Natural killer cell (primary cell): ENCODE measurements around the gene CAMK2N1. TPM values are rescaled to one million over a fixed set of nuclear protein-coding genes. Genes with fewer than 3 reads are reported as not detected.
A peak's percentile ranks its signal among the peaks of the same experiment; 100 is the strongest.

ENCODE experiments used
- ATAC-seq, 3 donors: fragments of 150-1000 bp in 2 of 3; fragments of 200-7000 bp in 1 of 3; cut with Tn5 transposase; 1 replicate in 1 of 3; 2 replicates in 2 of 3; pipeline ENCODE4 v1.10.0; 2021; ENCODE audit warnings: mild to moderate bottlenecking in 2 of 3, moderate library complexity in 2 of 3
- DNase-seq, 2 donors: peaks; one replicate each; pipeline versions ENCODE4 v3.0.0 to v3.0.0-alpha.2; 2013 to 2021; ENCODE audit warnings: mixed read lengths in 1 of 2
- H3K27ac ChIP-seq: one replicate; pipeline ENCODE4 v1.5.1; 2013; ENCODE audit warnings: mild to moderate bottlenecking, low read length
- H3K27me3 ChIP-seq: one replicate; pipeline ENCODE4 v1.6.1; 2013; ENCODE audit warnings: low read length; ENCODE audit not compliant: control insufficient read depth, insufficient read depth
- H3K36me3 ChIP-seq: one replicate; pipeline ENCODE4 v1.6.1; 2013; ENCODE audit warnings: low read length; ENCODE audit not compliant: control insufficient read depth, insufficient read depth
- H3K4me1 ChIP-seq: one replicate; pipeline ENCODE4 v1.6.1; 2013; ENCODE audit warnings: low read length; ENCODE audit not compliant: control insufficient read depth, insufficient read depth
- H3K4me3 ChIP-seq: one replicate; pipeline ENCODE4 v1.5.1; 2013; ENCODE audit warnings: low read length
- H3K9me3 ChIP-seq: one replicate; pipeline ENCODE4 v1.6.1; 2013; ENCODE audit warnings: low read length; ENCODE audit not compliant: control insufficient read depth, insufficient read depth
- H3K27ac Mint-ChIP-seq, 2 donors: one replicate each; pipeline ENCODE4 v1.8.0; 2022; ENCODE audit warnings: mild to moderate bottlenecking in 2 of 2, mixed read lengths in 2 of 2, moderate library complexity in 1 of 2
- H3K27me3 Mint-ChIP-seq, 2 donors: one replicate each; pipeline ENCODE4 v1.8.0; 2022; ENCODE audit warnings: low read depth in 2 of 2, mixed read lengths in 2 of 2
- H3K36me3 Mint-ChIP-seq: one replicate; pipeline ENCODE4 v1.8.0; 2022; ENCODE audit warnings: mixed read lengths
- H3K4me1 Mint-ChIP-seq, 2 donors: one replicate each; pipeline ENCODE4 v1.8.0; 2022; ENCODE audit warnings: mixed read lengths in 2 of 2
- H3K4me3 Mint-ChIP-seq: one replicate; pipeline ENCODE4 v1.8.0; 2022; ENCODE audit warnings: mild to moderate bottlenecking, moderate library complexity, mixed read lengths
- H3K9me3 Mint-ChIP-seq, 2 donors: one replicate each; pipeline ENCODE4 v1.8.0; 2022; ENCODE audit warnings: mixed read lengths in 2 of 2
- WGBS: methylation state at CpG from one replicate; pipeline ENCODE4 v1.1.7; 2013; ENCODE audit warnings: missing lambda C conversion rate; ENCODE audit not compliant: insufficient coverage; 5-methylcytosine and 5-hydroxymethylcytosine counted together
- intact Hi-C: fragments of 100-400 bp; cut with micrococcal nuclease; formaldehyde crosslinking; loops from one replicate; pipeline ENCODE4 v1.14.2; 2022
- total RNA-seq, 4 donors: library from RNA; stranded (reverse); fragments of 120-200 nt in 1 of 4; gene quantifications; one replicate each; pipeline versions ENCODE4 v1.2.3 to v1.2.4, GENCODE V29; 2013 to 2022
- TF ChIP-seq, protein P1 (sequence below): fragments of 200-600 bp; IDR thresholded peaks from one replicate; pipeline ENCODE4 v1.8.0; 2022; ENCODE audit warnings: antibody characterized with exemption

The CAMK2N1 gene
- total RNA-seq, 3 donors from 2014 or later (not counting 1 experiment from before 2014, with no cell fraction given) = 1.6 to 2.6 (median 1.6) TPM

DNA sequence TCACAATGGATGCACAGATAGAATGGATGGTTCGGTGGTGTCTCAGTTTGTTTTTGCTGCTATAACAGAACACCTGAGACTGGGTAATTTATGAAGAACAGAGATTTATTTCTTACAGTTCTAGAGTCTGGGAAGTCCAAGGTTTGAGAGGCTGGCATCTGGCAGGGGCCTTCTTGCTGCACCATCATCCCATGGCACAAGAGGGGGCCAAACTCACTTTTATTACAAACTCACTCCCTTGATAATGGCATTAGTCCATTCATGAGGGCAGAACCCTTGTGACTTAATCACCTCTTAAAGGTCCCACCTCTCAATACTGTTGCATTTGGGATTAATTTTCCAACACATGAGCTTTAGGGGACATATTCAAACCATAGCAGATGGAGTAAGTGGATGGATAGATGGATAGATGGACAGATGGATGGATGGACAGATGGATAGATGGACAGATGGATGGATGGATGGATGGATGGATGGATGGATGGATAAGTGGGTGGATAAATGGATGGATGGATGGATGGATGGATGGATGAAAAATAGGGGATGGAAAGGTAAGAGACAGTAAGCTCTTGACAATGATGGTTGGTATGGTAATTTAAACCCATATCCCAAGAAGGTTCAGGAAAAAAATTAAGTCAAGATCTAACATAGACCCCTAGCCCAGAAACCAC, 16.5 kb downstream of the CAMK2N1 start:
- 88% methylated on average over 1 of the region's 1 CpG for WGBS
- no peaks in the 10 kb centered on the region for H3K36me3 ChIP-seq
- H3K4me3 ChIP-seq = no peak overlapping the region
- no peaks in the 10 kb centered on the region for H3K4me1 ChIP-seq
- Mint-ChIP-seq H3K27me3 (peaks cover 28 to 33% of the 10 kb centered on the region in 2 donors), H3K4me1 (no peaks in the 10 kb centered on the region), H3K9me3 (no peaks in the 10 kb centered on the region), H3K36me3 (no peaks in the 10 kb centered on the region), H3K4me3 (no peak overlapping the region), H3K27ac (no peak overlapping the region)
- H3K9me3 ChIP-seq = no peaks in the 10 kb centered on the region
- intact Hi-C loops = no loop called here
- ATAC-seq (no peak), DNase-seq (peak in 1 of 2 donors; percentile 20)
- H3K27me3 ChIP-seq = no peaks in the 10 kb centered on the region
- TF ChIP-seq, protein P1, sequence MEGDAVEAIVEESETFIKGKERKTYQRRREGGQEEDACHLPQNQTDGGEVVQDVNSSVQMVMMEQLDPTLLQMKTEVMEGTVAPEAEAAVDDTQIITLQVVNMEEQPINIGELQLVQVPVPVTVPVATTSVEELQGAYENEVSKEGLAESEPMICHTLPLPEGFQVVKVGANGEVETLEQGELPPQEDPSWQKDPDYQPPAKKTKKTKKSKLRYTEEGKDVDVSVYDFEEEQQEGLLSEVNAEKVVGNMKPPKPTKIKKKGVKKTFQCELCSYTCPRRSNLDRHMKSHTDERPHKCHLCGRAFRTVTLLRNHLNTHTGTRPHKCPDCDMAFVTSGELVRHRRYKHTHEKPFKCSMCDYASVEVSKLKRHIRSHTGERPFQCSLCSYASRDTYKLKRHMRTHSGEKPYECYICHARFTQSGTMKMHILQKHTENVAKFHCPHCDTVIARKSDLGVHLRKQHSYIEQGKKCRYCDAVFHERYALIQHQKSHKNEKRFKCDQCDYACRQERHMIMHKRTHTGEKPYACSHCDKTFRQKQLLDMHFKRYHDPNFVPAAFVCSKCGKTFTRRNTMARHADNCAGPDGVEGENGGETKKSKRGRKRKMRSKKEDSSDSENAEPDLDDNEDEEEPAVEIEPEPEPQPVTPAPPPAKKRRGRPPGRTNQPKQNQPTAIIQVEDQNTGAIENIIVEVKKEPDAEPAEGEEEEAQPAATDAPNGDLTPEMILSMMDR = no peak
- no peak overlapping the region for H3K27ac ChIP-seq

DNA sequence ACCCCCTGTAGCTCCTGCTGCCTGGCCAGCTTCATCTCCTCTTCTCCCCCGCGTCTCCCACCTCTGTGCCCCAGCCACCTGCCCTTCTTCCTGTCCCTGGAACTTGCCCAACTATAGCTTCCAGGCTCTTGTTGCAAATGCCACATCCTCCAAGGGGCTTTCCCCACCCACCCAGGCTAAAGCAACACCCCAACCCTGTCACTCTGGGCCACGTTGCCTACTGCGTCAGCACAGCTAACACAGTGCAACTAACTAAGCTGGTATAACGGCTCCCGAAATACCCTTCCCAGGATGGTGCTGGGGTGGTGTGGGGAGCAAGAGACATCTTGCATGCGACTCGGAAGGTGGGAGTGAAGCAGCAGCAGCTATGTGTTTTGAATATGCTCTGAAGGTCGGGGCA, 19.7 kb downstream of the CAMK2N1 start:
- DNase-seq (peak in 1 of 2 donors; percentile 19), ATAC-seq (no peak)
- Histone ChIP-seq H3K4me3 (no peak overlapping the region), H3K36me3 (no peaks in the 10 kb centered on the region), H3K4me1 (no peaks in the 10 kb centered on the region), H3K27ac (no peak overlapping the region), H3K9me3 (no peaks in the 10 kb centered on the region), H3K27me3 (no peaks in the 10 kb centered on the region)
- H3K4me1 Mint-ChIP-seq = no peaks in the 10 kb centered on the region
- H3K9me3 Mint-ChIP-seq = no peaks in the 10 kb centered on the region
- H3K27ac Mint-ChIP-seq = no peak overlapping the region
- H3K4me3 Mint-ChIP-seq = no peak overlapping the region
- intact Hi-C loops = no loop called here
- no peaks in the 10 kb centered on the region for H3K36me3 Mint-ChIP-seq
- H3K27me3 Mint-ChIP-seq = peaks cover 14 to 17% of the 10 kb centered on the region in 2 donors
- WGBS = 65% methylated on average over 9 of the region's 9 CpGs
- TF ChIP-seq, protein P1 = no peak

DNA sequence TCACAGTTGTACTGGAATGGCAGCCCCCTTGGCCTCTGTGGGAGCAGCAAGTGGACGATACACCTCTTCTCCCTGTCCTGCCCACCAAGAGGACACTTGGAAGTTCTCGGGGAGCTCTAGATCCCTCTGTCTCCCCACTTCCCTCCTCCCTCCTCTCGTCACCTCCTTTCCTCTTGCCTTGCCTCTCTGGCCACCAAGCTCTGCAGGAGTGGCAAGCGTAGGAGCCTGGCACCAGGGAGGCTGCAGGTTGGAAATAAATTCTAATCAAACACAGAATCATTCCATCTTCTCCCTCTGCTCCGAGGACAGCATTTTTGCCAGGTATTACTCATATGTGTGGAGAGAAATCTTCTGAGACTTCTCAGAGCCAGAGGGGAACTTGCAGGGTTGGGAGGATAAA, 20.8 kb downstream of the CAMK2N1 start:
- Histone ChIP-seq H3K27me3 (no peaks in the 10 kb centered on the region), H3K9me3 (no peaks in the 10 kb centered on the region), H3K27ac (no peak overlapping the region), H3K36me3 (no peaks in the 10 kb centered on the region), H3K4me3 (no peak overlapping the region), H3K4me1 (no peaks in the 10 kb centered on the region)
- peaks cover 7 to 14% of the 10 kb centered on the region in 2 donors for H3K27me3 Mint-ChIP-seq
- no peaks in the 10 kb centered on the region for H3K4me1 Mint-ChIP-seq
- TF ChIP-seq, protein P1 = no peak
- WGBS = 69% methylated on average over 4 of the region's 5 CpGs
- no peak for DNase-seq
- H3K27ac Mint-ChIP-seq = no peak overlapping the region
- H3K9me3 Mint-ChIP-seq = no peaks in the 10 kb centered on the region
- no peaks in the 10 kb centered on the region for H3K36me3 Mint-ChIP-seq
- no peak for ATAC-seq
- H3K4me3 Mint-ChIP-seq = no peak overlapping the region
- intact Hi-C loops = no loop called here

DNA sequence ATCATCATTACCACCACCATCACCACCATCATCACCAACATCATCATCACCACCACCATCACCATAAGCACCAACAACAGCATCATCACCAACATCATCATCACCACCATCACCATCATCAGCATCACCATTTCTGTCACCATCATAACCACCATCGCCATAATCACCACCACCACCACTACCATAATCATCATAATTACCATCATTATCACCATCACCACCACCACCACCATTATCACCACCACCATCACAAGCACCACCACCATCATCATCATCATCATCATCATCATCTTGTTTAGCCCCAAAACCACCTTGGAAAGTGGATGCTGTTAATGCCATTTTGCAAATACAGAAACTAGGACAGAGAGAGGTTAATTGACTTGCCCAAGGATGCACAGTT, 22.5 kb downstream of the CAMK2N1 start:
- H3K4me1 ChIP-seq = no peaks in the 10 kb centered on the region
- H3K27ac ChIP-seq = no peak overlapping the region
- no peak overlapping the region for H3K4me3 ChIP-seq
- intact Hi-C loops = no loop called here
- whole genome bisulfite sequencing = 85% methylated on average over 1 of the region's 1 CpG
- DNase-seq = no peak
- no peaks in the 10 kb centered on the region for H3K36me3 ChIP-seq
- no peaks in the 10 kb centered on the region for H3K9me3 Mint-ChIP-seq
- H3K4me3 Mint-ChIP-seq = no peak overlapping the region
- H3K27me3 Mint-ChIP-seq = peaks cover 6 to 21% of the 10 kb centered on the region in 2 donors
- H3K9me3 ChIP-seq = no peaks in the 10 kb centered on the region
- no peaks in the 10 kb centered on the region for H3K27me3 ChIP-seq
- no peaks in the 10 kb centered on the region for H3K36me3 Mint-ChIP-seq
- ATAC-seq = no peak
- TF ChIP-seq, protein P1 = no peak
- no peak overlapping the region for H3K27ac Mint-ChIP-seq
- H3K4me1 Mint-ChIP-seq = no peaks in the 10 kb centered on the region
